GM18505 (cell line): Measurements from ENCODE around the gene SPEM3.

Experiments used
- ATAC-seq: cut with Tn5 transposase; IDR thresholded peaks from one replicate; pipeline ENCODE4 v1.9.1; 2021; ENCODE audit not compliant: unreplicated experiment
- POLR2A ChIP-seq: IDR thresholded peaks from 4 replicates; pipeline ENCODE4 v1.6.1; 2011; ENCODE audit warnings: borderline replicate concordance; ENCODE audit not compliant: insufficient read depth, insufficient read length; ENCODE audit errors: extremely low read depth

Gene SPEM3

GRCh38 chr17:7428557-7428956 lies at the start of gene SPEM3:
SPEM3 (plus strand) TSS chr17:7428857; CDS start chr17:7428903, 46 bp downstream.
- TF ChIP-seq POLR2A = no peak

GRCh38 chr17:7379134-7379533 lies 49.5 kb upstream of the SPEM3 start:
- TF ChIP-seq POLR2A = no peak
- ATAC-seq = no peak

More at GRCh38 chr17:7428557-7428956, at the start of gene SPEM3:
- ATAC-seq = no peak

GRCh38 chr17:7380321-7380720 lies 48.3 kb upstream of the SPEM3 start:
- ATAC-seq = no peak

GRCh38 chr17:7380855-7381683 lies 47.6 kb upstream of the SPEM3 start, which contains the start of gene TNK1:
TNK1 (plus strand) TSS chr17:7381089; CDS start chr17:7382927, 1,838 bp downstream.
- no peak for TF ChIP-seq POLR2A
- ATAC-seq = no peak

More at GRCh38 chr17:7380321-7380720, 48.3 kb upstream of the SPEM3 start:
- TF ChIP-seq POLR2A = no peak

- TF ChIP-seq POLR2A = no peak
- ATAC-seq = no peak
Measured at GRCh38 chr17:7382901-7383300, 45.8 kb upstream of the SPEM3 start.

GRCh38 chr17:7383371-7383741 lies 45.3 kb upstream of the SPEM3 start:
- no peak for TF ChIP-seq POLR2A
- no peak for ATAC-seq

- ATAC-seq = no peak
- no peak for TF ChIP-seq POLR2A
Measured at GRCh38 chr17:7383742-7384488, 44.7 kb upstream of the SPEM3 start.

- TF ChIP-seq POLR2A = no peak
- no peak for ATAC-seq
Measured at GRCh38 chr17:7384489-7385081, 44.1 kb upstream of the SPEM3 start.

GRCh38 chr17:7388856-7389255 lies 39.8 kb upstream of the SPEM3 start:
- ATAC-seq = no peak
- TF ChIP-seq POLR2A = no peak

- ATAC-seq = no peak
- TF ChIP-seq POLR2A = no peak
Measured at GRCh38 chr17:7389924-7390910, 38.4 kb upstream of the SPEM3 start.

GRCh38 chr17:7391307-7391706 lies 37.4 kb upstream of the SPEM3 start:
- no peak for TF ChIP-seq POLR2A
- ATAC-seq = no peak

- TF ChIP-seq POLR2A = no peak
- ATAC-seq = no peak
Measured at GRCh38 chr17:7392696-7393612, 35.7 kb upstream of the SPEM3 start.
